Smooth muscle cell of the brain vasculature (primary cell): Measurements from ENCODE around the gene APLP1.
"Not testable (repeated sequence)": the region's sequence is repeated elsewhere in the genome, so short reads cannot be mapped to it uniquely, and the experiment has no call there.

ENCODE experiments used
- DNase-seq: peaks from one replicate; pipeline ENCODE4 v3.0.0-alpha.2; 2012; ENCODE audit warnings: low read depth, low spot score

APLP1 gene

DNA sequence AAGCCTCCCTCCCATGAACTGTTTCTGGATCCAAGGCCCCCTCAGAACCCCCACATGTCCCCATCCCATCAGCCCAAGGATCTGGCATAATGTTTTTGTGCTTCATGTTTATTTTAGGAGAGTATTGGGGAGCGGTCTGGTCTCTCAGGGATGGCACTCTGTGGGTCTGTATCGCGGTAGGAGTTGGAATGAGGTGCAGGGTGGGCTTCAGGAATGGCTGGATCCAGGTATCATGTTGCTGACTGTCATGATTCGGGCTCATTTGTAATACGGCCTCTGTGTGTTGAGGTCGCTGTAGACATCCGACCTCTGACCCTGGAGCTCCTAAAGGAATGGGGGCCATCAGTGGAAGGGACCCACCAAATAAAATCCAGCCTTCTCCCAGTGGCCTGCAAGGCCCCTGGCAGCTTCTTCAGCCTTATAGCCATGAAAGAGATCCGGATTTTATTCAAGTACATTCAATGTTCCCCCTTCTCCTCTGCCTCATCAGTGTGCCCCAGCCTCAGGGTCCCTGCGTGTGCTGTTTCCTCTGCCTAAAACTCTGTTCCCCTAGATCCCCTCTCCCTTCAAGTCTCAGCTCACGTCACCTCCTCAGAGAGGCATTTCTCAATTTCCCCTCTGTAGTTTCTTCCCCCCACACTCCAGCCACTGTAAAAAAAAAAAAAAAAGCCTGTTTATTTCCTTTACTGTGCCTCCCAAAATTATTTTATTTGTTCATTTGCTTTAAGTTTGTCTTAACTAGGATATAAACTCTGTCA lies 36.1 kb downstream of the APLP1 start:
- DNase-seq, result no peak

GRCh38 chr19:35905178-35905727 lies 36.9 kb downstream of the APLP1 start:
- no peak for DNase-seq

DNA sequence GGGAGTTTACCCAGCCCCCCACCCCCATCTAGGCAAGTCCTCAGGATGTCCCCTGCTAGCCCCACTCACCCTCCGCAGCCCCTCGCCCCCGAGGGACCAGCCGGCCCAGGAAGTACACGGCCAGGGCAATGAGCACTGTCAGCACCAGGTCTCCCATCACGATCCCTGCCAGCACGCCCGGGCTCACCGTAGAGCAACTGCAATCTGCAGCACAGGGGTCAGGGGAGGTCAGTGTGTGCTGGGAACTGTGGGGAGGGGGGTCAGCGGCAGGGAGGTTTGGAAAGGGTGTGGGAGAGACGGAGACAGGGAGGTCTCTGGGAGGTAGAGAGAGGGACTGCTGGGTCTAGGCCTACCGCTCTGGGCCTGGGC lies 39.0 kb downstream of the APLP1 start:
- DNase-seq, result no peak

DNA sequence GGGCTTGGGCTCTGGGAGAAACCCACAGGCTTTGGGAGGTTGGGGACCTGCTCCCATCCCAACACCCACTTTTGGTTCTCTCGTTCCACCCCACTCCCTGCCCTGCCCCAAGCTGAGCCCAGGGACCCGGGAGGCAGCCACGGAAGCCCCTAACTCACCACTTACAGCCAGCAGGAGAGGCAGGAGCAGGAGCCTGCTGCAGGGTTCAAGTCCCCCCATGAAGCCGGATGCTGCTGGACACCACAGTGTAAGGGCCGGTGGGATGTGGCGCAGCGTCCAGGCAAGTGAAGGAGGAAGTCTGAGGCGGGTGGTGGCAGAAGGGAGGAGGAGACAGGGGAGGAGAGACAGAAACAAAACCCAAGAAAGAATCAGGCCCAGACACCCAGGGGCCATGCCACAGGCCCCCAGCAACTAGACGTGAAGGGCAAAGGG lies 39.7 kb downstream of the APLP1 start, which contains the start of gene TYROBP:
Gene TYROBP, minus strand, starts transcription at position 286 of the 432 bp plus-strand sequence. Its CDS starts 67 bp downstream, at position 219.
- no peak for DNase-seq

GRCh38 chr19:35908973-35909683 lies 40.8 kb downstream of the APLP1 start:
- no peak for DNase-seq

DNA sequence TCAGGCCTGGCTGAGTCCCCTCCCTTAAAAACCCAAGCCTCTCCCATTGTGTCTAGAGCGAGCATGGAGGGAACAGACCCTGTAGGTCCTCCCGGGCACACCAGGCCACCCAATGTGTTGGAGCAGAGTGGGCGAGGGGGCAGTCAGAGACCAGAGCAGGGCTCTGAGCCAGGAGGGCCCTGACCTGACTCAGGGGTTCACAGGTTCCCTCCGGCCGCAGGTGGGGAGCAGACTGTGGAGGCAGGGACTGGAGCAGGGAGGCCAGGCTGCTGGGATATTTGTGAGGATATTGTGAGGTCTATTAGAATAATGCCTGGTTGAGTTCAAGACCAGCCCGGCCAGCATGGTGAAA lies 41.3 kb downstream of the APLP1 start:
- DNase-seq, result no peak

- not testable (repeated sequence) for DNase-seq
These were observed 42.0 kb downstream of the APLP1 start for GRCh38 chr19:35910355-35910754.

- no peak for DNase-seq
These were observed 42.8 kb downstream of the APLP1 start for GRCh38 chr19:35911173-35911572.

DNA sequence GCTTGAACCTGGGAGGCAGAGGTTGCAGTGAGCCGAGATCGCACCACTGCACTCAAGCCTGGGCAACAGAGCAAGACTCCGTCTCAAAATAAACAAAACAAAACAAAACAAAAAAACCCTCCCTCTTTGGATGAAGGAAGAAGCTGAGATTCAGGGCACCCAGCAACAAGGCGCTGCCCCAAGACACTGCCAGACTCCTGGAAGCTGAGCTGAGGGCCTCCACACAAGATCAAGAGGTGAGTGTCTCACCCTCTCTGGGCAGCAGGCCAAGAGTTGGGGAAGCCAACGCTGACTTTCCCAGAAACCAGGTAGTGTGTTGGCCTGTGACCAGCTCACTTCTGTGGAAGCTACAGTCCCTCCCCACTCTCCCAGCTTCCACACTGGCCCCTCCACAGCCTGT lies 43.4 kb downstream of the APLP1 start:
- DNase-seq, result no peak

DNA sequence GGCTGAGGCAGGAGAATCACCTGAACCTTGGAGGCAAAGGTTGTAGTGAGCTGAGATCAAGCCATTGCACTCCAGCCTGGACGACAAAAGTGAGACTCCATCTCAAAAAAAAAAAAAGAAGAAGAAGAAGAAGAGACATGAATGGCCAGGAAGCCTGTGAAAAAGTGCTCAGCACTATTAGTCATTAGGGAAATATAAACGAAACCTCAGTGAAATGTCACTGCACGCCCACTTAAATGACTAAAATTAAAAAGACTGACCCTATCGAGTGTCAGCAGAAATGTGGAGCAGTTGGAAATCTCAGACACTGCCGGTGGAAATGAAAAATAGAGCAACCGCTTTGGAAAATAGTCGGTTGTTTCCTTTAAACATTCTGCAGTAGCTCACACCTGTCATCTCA lies 45.2 kb downstream of the APLP1 start:
- no peak for DNase-seq

- DNase-seq, result no peak
These were observed 47.1 kb downstream of the APLP1 start for GRCh38 chr19:35915443-35915842.

DNA sequence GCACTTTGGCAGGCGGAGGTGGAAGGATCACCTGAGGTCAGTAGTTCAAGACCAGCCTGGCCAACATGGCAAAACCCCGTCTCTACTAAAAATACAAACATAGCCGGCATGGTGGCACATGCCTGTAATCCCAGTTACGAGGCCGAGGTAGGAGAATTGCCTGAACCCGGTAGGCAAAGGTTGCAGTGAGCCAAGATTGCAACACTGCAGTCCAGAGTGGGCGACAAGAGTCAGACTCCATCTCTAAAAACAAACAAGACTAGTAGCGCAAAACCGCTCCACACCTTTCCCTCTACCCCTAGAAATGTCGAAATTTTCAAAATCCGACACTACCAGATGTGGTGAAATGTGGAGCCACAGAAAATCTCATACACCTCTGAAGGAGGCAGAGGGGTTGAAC lies 50.9 kb downstream of the APLP1 start:
- DNase-seq, result no peak

DNA sequence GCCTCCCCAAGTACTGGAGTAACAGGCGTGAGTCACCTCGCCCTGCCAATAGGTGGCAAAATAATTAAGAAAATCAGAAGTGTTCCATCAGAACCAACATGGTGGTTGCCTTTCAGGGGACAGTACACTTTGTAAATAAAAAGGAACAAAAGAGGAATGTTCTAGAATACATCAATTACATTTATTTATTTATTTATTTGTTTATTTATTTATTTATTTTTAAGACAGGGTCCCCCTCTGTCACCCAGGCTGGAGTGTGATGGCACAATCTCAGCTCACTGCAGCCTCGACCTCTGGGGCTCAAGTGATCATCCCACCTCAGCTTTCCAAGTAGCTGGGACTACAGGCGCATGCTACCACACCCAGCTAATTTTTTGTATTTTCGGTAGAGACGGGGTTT lies 52.6 kb downstream of the APLP1 start:
- DNase-seq, result no peak

DNA sequence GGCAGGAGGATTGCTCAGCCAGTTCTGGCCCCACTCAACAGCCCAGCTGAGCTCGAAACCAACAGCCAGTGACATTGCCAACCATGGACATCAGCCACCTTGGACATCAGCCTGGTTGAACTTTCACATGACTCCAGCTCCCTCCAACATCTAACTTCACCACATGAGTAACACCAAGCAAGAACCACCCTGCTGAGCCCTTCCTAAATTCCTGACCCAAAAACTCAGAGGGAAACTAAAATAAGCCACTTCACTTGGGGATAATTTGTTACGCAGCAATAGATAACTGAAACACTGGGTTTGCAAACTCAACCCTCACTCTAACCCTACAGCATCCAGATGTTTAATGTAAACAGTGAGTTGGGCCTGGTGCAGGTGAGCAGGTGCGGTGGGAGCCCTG lies 57.1 kb downstream of the APLP1 start:
- no peak for DNase-seq

GRCh38 chr19:35928507-35928906 lies 60.1 kb downstream of the APLP1 start:
- no peak for DNase-seq
